ENCODE data around the gene OSBPL3. TPM values are rescaled to one million over a fixed set of nuclear protein-coding genes. Genes with fewer than 3 reads are reported as not detected.

Gene OSBPL3
- total RNA-seq, 1 experiment from 2014 or later = 13.7 TPM

GRCh38 chr7:24828891-24829661, 150.9 kb downstream of the OSBPL3 start:
- no peak for DNase-seq (ENCODE audit: low spot score)

GRCh38 chr7:24827589-24827988, 152.4 kb downstream of the OSBPL3 start:
- DNase-seq (ENCODE audit: low spot score) = no peak

GRCh38 chr7:24827027-24827426, 153.0 kb downstream of the OSBPL3 start:
- peak; percentile 13 for DNase-seq (ENCODE audit: low spot score)

DNA sequence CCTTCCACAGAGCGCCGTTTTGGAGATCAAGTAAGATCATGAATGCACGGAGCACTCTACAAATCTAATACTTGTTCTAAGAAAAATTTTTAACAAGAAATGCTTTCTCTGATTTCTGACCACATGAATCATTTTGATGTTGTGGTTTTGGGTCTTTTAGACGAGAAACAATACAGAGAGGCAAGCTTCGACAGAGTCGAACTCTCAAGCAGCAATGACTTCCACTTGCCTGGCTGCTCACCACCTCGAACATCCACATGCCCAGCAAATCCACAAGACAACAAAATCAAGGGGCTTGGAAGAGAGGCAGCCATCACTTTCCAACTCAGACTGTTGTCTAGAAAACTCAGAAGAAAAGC, 153.3 kb downstream of the OSBPL3 start:
- DNase-seq (ENCODE audit: low spot score) = no peak

- peak; percentile 91 for DNase-seq (ENCODE audit: low spot score)
Measured at GRCh38 chr7:24825931-24826661, 153.9 kb downstream of the OSBPL3 start.

DNA sequence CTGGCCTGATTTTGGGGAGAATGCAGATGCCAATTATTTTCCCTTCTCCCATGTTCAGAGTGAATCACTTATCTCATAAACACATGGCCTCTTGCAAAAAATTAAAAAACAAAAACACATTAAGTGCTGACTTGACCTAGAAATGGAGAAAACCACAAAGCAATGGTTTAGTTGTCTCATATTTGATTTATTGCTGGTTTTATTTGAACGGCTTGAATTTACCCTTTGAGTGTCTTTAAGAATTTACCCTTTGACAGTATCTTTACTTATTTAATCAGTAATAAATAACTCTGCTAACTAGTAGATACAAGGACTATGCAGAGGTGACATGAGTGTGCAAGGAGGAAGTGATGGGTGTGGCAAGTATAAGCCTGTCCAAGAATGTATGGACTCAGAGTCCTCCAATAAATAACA, 154.6 kb downstream of the OSBPL3 start:
- peak; percentile 61 for DNase-seq (ENCODE audit: low spot score)

- DNase-seq (ENCODE audit: low spot score) = no peak
Measured at GRCh38 chr7:24824896-24825295, 155.1 kb downstream of the OSBPL3 start.

DNA sequence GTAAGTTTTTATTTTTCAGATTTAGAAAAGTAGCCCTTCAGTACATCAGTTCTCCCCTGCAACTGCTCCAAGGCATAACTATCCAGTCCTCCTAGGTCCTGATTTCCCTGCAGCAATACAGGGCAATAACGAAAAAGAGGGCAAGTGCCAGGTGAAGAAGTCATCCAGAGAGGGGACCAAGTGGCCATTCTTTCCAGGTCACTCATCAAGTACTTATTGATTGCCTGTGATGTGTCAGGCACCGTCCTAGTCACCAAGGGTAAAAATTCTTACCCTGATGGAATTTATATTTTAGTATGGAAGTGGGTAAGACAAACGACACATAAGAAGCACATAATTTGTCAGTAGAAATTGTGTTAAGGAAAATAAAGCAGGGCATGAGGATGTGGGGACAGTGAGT, 155.6 kb downstream of the OSBPL3 start:
- no peak for DNase-seq (ENCODE audit: low spot score)

GRCh38 chr7:24821754-24822054, 158.3 kb downstream of the OSBPL3 start:
- DNase-seq (ENCODE audit: low spot score) = no peak

DNA sequence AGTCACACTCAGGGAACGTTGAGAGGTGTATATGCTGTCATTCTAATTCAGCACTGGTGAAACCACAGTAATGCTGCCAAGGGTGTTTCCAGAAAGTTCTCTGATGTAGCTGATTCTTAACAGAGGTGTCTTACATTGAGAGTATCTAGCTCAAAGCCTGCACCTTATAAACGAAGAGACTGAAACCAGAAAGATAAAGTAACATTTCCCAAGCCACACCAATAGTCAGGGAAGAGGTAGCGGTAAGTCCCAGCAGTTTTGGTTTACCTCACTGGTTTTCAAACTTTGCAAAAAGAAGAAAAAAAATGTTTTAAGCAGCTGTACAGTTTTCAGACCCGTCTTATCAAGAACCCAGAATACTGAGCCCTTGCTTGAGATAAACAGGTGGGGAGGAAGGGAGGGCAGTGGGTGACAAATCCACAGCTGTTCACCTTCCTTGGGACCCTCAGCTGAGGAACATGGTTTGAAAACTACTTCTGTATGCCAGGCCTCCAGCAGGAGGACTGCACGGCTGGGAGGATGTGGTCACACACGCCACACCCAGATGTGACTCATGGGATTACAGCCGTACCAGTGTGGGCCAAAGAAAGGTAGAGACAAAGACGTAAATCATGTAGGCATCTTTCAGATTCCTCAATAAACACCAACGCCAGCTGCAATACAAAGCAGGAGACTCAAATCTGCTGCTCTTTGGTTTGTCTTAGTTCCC, 158.8 kb downstream of the OSBPL3 start:
- peak; percentile 93 for DNase-seq (ENCODE audit: low spot score)

- no peak for DNase-seq (ENCODE audit: low spot score)
Measured at GRCh38 chr7:24820730-24821044, 159.3 kb downstream of the OSBPL3 start.

DNA sequence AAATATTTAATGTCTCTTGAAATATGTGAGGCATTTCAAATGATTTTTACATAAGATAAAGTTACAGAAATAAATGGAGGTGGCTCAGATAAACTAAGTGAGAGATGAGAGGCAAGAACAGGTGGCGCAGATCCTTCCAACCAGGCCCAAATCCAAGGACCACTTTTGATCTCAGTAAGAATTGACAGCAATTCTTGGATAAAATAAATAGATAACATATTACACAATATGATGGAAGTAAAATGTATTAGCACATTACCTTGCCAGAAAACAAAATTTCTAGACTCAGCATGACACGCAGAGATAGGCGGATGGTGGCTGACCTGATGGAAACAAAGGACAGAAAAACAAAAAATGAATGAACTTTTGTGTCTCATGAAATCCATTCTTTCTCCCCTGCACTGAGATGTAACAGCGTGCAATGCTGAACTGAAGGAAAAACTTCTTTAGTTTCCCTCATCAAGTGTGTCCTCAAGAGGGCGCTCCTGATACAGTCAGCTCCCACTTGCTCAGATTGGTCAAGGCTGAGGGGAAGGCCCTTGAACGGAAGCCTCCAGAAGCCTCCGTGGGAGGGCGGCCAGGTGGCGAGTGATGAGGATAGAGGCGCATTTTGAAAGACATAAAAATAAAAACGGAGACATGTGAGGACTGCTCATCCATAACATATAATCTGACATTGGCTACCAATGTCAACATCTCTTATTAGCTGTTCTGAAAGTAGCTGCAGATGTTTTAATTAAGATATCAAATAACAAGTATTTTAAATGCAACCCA, 159.9 kb downstream of the OSBPL3 start:
- DNase-seq (ENCODE audit: low spot score) = peak; percentile 96

DNA sequence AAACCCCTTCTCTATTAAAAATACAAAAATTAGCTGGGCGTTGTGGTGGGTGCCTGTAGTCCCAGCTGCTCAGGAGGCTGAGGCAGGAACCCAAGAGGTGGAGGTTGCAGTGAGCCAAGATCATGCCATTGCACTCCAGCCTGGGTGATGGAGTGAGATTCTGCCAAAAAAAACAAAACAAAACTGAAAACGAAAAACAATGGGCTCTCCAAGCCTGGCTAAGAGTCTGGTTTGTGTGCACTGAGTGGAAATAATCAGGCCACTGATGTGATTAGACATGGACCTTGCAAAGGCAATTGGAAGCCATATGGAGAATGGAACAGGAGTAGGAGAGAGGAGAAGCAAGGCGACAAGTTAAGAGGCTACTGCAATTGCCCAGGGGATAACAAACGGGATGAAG, 162.6 kb downstream of the OSBPL3 start:
- DNase-seq (ENCODE audit: low spot score) = no peak

DNA sequence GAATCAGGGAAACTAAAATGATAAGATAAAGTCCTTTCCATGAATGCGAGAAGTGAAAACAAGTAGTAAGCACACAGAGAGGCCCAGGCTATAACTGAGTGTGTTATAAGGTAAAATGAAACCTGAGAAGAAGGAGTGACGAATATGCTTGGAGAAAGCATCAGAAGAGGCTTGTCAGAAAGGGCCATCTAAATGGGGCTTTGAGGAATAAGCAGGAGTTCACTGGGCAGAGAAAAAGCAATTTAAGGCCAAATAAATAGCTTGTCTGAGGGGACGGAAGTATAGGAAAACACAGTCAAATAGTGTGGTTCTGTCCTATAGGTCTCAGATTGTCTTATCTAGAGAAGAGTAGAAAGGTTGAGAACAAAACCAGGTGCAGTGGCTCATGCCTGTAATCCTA, 163.1 kb downstream of the OSBPL3 start:
- no peak for DNase-seq (ENCODE audit: low spot score)

- DNase-seq (ENCODE audit: low spot score) = peak; percentile 88
Measured at GRCh38 chr7:24812305-24812945, 167.6 kb downstream of the OSBPL3 start.

DNA sequence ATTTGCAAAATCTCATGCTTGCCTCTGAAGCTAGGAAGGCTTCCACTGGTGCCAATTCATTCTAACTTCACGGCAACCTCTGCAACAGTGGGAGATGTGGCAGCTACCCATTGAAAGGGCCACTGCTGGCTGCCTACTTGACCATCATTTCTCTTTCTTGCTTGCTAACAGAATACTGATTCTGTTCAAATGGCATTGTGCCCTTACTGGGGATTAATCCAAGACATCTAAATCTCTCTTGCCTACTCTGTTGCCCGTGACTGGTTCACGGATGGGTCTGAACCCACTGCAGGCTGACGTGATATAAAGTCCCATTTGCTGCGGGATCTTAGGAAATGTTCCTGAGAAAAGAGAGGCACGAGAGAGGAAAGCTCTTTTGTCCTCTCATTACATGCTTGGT, 171.5 kb downstream of the OSBPL3 start:
- DNase-seq (ENCODE audit: low spot score) = no peak

GRCh38 chr7:24802300-24802699, 177.7 kb downstream of the OSBPL3 start:
- no peak for DNase-seq (ENCODE audit: low spot score)

- DNase-seq (ENCODE audit: low spot score) = no peak
Measured at GRCh38 chr7:24801883-24802282, 178.1 kb downstream of the OSBPL3 start.

DNA sequence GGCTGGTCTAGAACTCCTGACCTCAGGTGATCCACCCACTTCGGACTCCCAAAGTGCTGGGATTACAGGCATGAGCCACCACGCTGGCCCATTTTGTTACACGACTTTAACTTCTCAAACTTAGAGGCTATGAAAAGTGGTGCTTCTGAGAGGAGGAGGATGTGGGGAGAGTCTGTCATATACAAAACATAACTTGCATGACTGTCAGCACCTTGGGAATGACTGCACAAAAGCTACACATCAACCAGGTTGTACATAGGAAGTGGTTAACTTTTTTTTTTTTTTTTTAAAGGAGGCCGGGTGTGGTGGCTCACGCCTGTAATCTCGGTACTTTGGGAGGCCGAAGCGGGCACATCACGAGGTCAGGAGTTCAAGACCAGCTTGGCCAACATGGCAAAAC, 179.3 kb downstream of the OSBPL3 start:
- DNase-seq (ENCODE audit: low spot score) = no peak

DNA sequence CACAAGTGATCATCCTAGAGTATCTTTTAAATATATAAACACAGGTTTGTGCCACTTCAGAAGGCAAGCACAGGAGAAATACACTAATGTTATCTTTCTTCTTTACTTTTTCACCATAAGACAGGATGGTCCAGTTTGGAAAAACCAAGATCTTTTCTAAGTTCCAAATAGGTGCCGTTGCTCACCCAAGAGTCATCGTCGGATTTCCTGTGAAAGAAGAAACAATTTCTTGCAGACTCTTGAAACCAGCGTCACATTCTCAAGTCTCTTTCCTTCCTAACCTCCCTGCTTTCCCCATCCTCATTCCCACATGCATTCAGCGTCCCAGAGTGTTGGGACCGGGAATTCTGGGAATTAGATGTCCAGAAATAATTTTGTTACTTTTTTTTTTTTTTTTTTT, 179.9 kb downstream of the OSBPL3 start:
- DNase-seq (ENCODE audit: low spot score) = no peak

GRCh38 chr7:24799506-24799905, 180.5 kb downstream of the OSBPL3 start:
- DNase-seq (ENCODE audit: low spot score) = no peak

DNA sequence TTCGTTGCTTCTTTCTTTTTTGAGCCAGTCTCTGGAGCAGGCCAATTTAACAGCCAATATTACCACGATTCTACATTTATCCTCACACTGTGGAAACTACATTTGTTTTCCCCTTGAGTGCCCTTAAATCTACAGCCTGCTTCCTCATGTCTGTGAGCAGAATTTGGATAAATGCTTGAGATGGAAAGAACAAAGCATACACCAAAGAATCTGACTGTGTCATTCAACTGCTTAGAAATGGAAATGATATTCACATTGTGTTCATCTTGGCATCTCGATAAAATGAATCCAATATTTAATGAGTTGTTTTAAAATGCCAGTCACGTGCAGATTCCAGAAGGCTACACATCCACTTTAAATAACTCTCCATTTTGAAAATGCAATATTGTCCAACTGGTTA, 181.7 kb downstream of the OSBPL3 start:
- DNase-seq (ENCODE audit: low spot score) = no peak

Measured in HT-29 (cell line).